HG02642 (cell line): Measurements from ENCODE around the gene SCG3.

Source experiments
- ATAC-seq: cut with Tn5 transposase; IDR thresholded peaks from one replicate; pipeline ENCODE4 v1.9.1; 2021; ENCODE audit warnings: mild to moderate bottlenecking; ENCODE audit not compliant: unreplicated experiment, poor library complexity

SCG3 gene

GRCh38 chr15:51754267-51754666 is 73.0 kb downstream of the SCG3 start:
- no peak for ATAC-seq

GRCh38 chr15:51755790-51756189 is 74.5 kb downstream of the SCG3 start:
- no peak for ATAC-seq

GRCh38 chr15:51756482-51756881 is 75.2 kb downstream of the SCG3 start:
- no peak for ATAC-seq

- no peak for ATAC-seq
Measured at GRCh38 chr15:51757450-51757849, 76.1 kb downstream of the SCG3 start.

- ATAC-seq = no peak
Measured at GRCh38 chr15:51758645-51759044, 77.3 kb downstream of the SCG3 start.

GRCh38 chr15:51759557-51760070 is 78.3 kb downstream of the SCG3 start:
- no peak for ATAC-seq

- no peak for ATAC-seq
Measured at GRCh38 chr15:51760805-51761204, 79.5 kb downstream of the SCG3 start.

- no peak for ATAC-seq
Measured at GRCh38 chr15:51765751-51766150, 84.4 kb downstream of the SCG3 start.

- no peak for ATAC-seq
Measured at GRCh38 chr15:51766341-51766740, 85.0 kb downstream of the SCG3 start.

- ATAC-seq = no peak
Measured at GRCh38 chr15:51768018-51768417, 86.7 kb downstream of the SCG3 start.
